ENCODE measurements around the gene SYT11.

GRCh38 chr1:155919801-155920200 lies 60.4 kb downstream of the SYT11 start:
- TF ChIP-seq TAF1 (conservative IDR thresholded peaks at IDR 0.05): no peak
- TF ChIP-seq CTCF (IDR thresholded peaks at IDR 0.05; ENCODE audit: low read depth, low read length, missing input control): no peak
- TF ChIP-seq RAD21 (IDR thresholded peaks at IDR 0.05): no peak
- TF ChIP-seq NR2F2 (IDR thresholded peaks at IDR 0.05): no peak
- no peak for TF ChIP-seq SP1 (IDR thresholded peaks at IDR 0.05)
- TF ChIP-seq GABPA (IDR thresholded peaks at IDR 0.05 in 1 of 2, conservative IDR thresholded peaks at IDR 0.05 in 1 of 2): no peak
- TF ChIP-seq YY1 (IDR thresholded peaks at IDR 0.05): no peak
- TF ChIP-seq JUND (IDR thresholded peaks at IDR 0.05): no peak
- TF ChIP-seq EGR1 (IDR thresholded peaks at IDR 0.05; ENCODE audit: low read depth in 2 of 2): no peak
- no peak for TF ChIP-seq RXRA (IDR thresholded peaks at IDR 0.05)
- no peak for TF ChIP-seq REST (IDR thresholded peaks at IDR 0.05)
- no peak for TF ChIP-seq FOXA1 (IDR thresholded peaks at IDR 0.05)
- TF ChIP-seq MAX (IDR thresholded peaks at IDR 0.05): no peak
- TF ChIP-seq ATF3 (IDR thresholded peaks at IDR 0.05): no peak
